ENCODE results near the gene UCK2.

DNA sequence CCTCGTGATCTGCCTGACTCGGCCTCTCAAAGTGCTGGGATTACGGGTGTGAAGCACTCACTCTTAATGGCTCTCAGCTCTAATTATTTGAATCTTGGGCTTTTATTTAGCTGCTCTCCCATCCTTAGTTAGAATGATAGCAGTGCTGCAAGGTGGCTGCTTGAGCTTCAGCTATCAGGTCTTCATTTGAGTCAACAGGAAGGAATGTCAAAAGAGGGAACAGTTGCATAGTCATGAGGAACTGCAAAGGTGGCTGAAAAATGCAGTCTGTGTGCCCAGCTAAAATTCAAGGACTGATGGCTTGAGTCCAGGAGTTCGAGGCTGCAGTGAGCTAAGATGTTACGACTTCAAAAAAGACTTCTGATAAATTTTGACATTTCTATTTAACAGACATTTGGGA, 55.6 kb downstream of the UCK2 start:
- TF ChIP-seq, protein P1, sequence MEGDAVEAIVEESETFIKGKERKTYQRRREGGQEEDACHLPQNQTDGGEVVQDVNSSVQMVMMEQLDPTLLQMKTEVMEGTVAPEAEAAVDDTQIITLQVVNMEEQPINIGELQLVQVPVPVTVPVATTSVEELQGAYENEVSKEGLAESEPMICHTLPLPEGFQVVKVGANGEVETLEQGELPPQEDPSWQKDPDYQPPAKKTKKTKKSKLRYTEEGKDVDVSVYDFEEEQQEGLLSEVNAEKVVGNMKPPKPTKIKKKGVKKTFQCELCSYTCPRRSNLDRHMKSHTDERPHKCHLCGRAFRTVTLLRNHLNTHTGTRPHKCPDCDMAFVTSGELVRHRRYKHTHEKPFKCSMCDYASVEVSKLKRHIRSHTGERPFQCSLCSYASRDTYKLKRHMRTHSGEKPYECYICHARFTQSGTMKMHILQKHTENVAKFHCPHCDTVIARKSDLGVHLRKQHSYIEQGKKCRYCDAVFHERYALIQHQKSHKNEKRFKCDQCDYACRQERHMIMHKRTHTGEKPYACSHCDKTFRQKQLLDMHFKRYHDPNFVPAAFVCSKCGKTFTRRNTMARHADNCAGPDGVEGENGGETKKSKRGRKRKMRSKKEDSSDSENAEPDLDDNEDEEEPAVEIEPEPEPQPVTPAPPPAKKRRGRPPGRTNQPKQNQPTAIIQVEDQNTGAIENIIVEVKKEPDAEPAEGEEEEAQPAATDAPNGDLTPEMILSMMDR (IDR thresholded peaks at IDR 0.05; ENCODE audit: insufficient read depth, low read depth, low read length): no peak
- no peak for TF ChIP-seq EZH2 (IDR thresholded peaks at IDR 0.05; ENCODE audit: insufficient read depth, low read length)
